PC-9 (cell line): Measurements from ENCODE around the gene SALL3. TPM values are rescaled to one million over a fixed set of nuclear protein-coding genes. Genes with fewer than 3 reads are reported as not detected.

Source experiments
- BruUV-seq: library from RNA; stranded (reverse); fragments of 400-500 nt; replicated peaks from 2 replicates; lab custom pipeline; 2021; lab: Mats Ljungman, UMichigan
- CTCF ChIA-PET: fragments of 300-600 bp; sonication (Branson Sonifier 250); formaldehyde crosslinking; loops from one replicate; lab custom pipeline; 2022; ENCODE audit warnings: antibody characterized with exemption; lab: Charles Lee
- POLR2A ChIA-PET: fragments of 300-600 bp; sonication (Branson Sonifier 250); formaldehyde crosslinking; loops from one replicate; lab custom pipeline; 2022; ENCODE audit warnings: antibody characterized with exemption; ENCODE audit not compliant: unreplicated experiment; lab: Charles Lee
- DNase-seq, 2 experiments: peaks; one replicate each; pipeline versions ENCODE4 v3.0.0 to v3.0.0-alpha.2; 2015 to 2022; ENCODE audit warnings: mixed read lengths in 1 of 2
- H2AFZ ChIP-seq: fragments of 200-600 bp; sonication (generic); 2 replicates; pipeline ENCODE4 v1.8.1; 2017; ENCODE audit warnings: antibody characterized with exemption
- H3F3A ChIP-seq: fragments of 200-600 bp; sonication (generic); 2 replicates; pipeline ENCODE4 v1.8.1; 2017; ENCODE audit warnings: antibody characterized with exemption, mild to moderate bottlenecking, low read depth; ENCODE audit not compliant: insufficient read depth
- H3K27ac ChIP-seq: fragments of 200-600 bp; sonication (generic); 2 replicates; pipeline ENCODE4 v1.6.1; 2016; ENCODE audit warnings: mixed run types
- H3K27me3 ChIP-seq: fragments of 200-600 bp; sonication (generic); 2 replicates; pipeline ENCODE4 v1.6.1; 2016; ENCODE audit warnings: low read depth, mixed run types; ENCODE audit not compliant: insufficient read depth
- H3K36me3 ChIP-seq: fragments of 200-600 bp; sonication (generic); 2 replicates; pipeline ENCODE4 v1.6.1; 2016; ENCODE audit warnings: low read depth, mixed run types
- H3K4me1 ChIP-seq: fragments of 200-600 bp; sonication (generic); replicated peaks from 2 replicates; pipeline ENCODE4 v1.6.1; 2016; ENCODE audit warnings: mixed run types; ENCODE audit not compliant: insufficient read depth
- H3K4me2 ChIP-seq: fragments of 200-600 bp; sonication (generic); 2 replicates; pipeline ENCODE4 v1.6.1; 2017; ENCODE audit warnings: mixed run types
- H3K4me3 ChIP-seq: fragments of 200-600 bp; sonication (generic); 2 replicates; pipeline ENCODE4 v1.6.1; 2016; ENCODE audit warnings: mixed run types
- H3K79me2 ChIP-seq: fragments of 200-600 bp; sonication (generic); 2 replicates; pipeline ENCODE4 v1.6.1; 2017; ENCODE audit warnings: low read depth, mixed run types
- H3K9me2 ChIP-seq: fragments of 200-600 bp; sonication (generic); 2 replicates; pipeline ENCODE4 v1.8.1; 2017; ENCODE audit warnings: mild to moderate bottlenecking; ENCODE audit not compliant: insufficient read depth
- H3K9me3 ChIP-seq: fragments of 200-600 bp; sonication (generic); 2 replicates; pipeline ENCODE4 v1.8.1; 2016; ENCODE audit warnings: low read depth; ENCODE audit not compliant: insufficient read depth
- H4K20me1 ChIP-seq: fragments of 200-600 bp; sonication (generic); 2 replicates; pipeline ENCODE4 v1.8.1; 2017; ENCODE audit not compliant: insufficient read depth
- EZH2 ChIP-seq: fragments of 200-600 bp; sonication (generic); IDR thresholded peaks from 2 replicates; pipeline ENCODE4 v1.8.0; 2017; ENCODE audit warnings: antibody characterized with exemption, low read depth
- intact Hi-C: fragments of 100-400 bp; cut with micrococcal nuclease; formaldehyde crosslinking; loops from one replicate; pipeline ENCODE4 v1.10.0; 2022; ENCODE audit not compliant: unreplicated experiment
- total RNA-seq: library from RNA; stranded (reverse); gene quantifications from 2 replicates; pipeline ENCODE4 v1.2.3, GENCODE V29; 2021
- TF ChIP-seq, protein P1 (sequence below): fragments of 200-600 bp; sonication (generic); conservative IDR thresholded peaks from 2 replicates; pipeline ENCODE4 v1.6.1; 2017; ENCODE audit warnings: mixed run types, antibody characterized with exemption, mild to moderate bottlenecking, moderate library complexity

Gene SALL3
- total RNA-seq, 1 experiment from 2014 or later, result not detected

DNA sequence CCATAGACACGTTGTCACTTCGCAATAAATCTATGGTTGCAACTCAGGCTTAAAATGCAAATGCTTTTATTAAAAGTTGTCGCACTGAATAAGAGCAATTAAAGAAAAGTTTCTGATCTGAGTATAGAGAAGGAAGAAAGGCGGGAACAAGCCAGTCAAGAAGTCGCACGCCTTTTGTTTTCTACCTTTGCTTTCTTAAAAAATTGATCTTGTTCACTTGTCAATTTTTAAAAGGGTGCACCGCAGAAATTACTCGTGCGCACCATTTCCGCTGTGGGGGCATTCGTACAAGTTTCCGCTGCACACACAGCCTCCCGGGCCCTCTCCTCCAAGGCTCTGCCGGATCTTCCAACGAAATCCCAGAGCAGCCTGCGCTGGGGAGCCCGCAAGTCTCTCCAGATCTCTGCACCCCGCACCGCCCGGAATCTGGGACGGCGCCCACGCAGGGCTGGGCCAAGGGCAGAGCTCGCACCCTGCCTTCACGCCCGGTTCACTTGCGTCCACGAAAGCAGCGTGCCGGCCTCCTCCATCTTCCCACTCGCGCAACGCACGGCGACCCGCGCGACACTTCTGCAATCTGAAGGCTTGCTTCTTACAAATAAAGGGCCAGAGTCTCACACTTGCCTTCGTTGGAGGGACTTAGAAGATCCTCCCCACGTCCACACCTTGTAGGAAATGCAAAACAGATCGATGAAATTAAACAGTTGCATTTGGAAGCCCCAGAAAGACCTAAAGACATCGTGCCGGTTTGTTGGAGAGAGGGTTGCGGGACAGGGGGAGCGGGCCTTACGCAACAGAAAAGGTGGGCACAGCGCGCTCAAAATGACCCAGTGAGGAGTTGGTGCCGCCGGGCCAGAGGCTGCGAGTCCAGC lies 2.6 kb upstream of the SALL3 start:
- Histone ChIP-seq H3F3A (no peaks in the 10 kb centered on the region), H3K9me2 (no peaks in the 10 kb centered on the region), H3K36me3 (no peaks in the 10 kb centered on the region), H3K4me1 (no peaks in the 10 kb centered on the region), H4K20me1 (no peaks in the 10 kb centered on the region), H3K79me2 (no peaks in the 10 kb centered on the region), H3K27me3 (peaks cover 25% of the 10 kb centered on the region), H3K9me3 (no peaks in the 10 kb centered on the region), H3K4me2 (no peak overlapping the region), H3K27ac (no peak overlapping the region), H2AFZ (no peak overlapping the region), H3K4me3 (no peak overlapping the region)
- BruUV-seq, result no TSS peak
- ChIA-PET POLR2A (no interaction called here), CTCF (no interaction called here)
- TF ChIP-seq, protein P1, sequence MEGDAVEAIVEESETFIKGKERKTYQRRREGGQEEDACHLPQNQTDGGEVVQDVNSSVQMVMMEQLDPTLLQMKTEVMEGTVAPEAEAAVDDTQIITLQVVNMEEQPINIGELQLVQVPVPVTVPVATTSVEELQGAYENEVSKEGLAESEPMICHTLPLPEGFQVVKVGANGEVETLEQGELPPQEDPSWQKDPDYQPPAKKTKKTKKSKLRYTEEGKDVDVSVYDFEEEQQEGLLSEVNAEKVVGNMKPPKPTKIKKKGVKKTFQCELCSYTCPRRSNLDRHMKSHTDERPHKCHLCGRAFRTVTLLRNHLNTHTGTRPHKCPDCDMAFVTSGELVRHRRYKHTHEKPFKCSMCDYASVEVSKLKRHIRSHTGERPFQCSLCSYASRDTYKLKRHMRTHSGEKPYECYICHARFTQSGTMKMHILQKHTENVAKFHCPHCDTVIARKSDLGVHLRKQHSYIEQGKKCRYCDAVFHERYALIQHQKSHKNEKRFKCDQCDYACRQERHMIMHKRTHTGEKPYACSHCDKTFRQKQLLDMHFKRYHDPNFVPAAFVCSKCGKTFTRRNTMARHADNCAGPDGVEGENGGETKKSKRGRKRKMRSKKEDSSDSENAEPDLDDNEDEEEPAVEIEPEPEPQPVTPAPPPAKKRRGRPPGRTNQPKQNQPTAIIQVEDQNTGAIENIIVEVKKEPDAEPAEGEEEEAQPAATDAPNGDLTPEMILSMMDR, result no peak
- no peak for TF ChIP-seq EZH2
- intact Hi-C loops, result no loop called here
- no peak for DNase-seq

DNA sequence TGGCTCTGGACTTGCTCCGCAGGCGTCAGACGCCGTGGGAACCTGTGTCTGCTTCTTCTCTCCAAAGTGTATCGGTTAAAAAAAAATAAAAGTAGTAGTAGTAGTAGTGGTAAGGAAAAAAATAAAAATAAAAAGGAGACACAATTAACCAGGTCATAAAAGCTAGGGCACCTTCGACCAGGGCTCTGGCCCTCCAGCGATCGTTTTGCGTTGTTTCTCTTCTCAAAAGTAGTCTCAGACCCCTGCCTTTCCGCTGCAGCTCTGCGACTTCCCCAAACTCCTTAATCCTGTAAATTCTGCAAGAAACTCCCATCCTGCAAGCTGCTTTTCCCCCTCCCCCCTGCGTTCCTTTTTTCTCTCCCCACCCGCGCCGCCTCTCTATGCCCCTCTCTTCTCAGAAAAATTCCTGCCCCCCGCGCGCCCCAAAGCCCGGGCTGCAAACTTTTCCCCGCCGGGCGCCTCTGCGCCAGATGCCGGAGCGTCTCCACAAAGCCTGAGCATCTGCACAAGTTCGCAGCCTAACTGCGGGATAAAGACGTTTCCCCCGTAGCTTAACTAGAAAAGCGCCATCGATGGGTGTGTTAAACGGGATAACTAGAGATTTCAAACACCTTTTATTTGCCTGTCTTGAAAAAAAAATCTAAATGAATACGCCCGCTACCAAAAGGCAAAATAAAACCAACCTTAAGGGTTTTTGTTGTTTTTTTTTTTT lies 1.8 kb upstream of the SALL3 start:
- no peak for DNase-seq
- peaks cover 24% of the 10 kb centered on the region for H3K27me3 ChIP-seq
- intact Hi-C loops, result no loop called here
- no peaks in the 10 kb centered on the region for H3K36me3 ChIP-seq
- no peaks in the 10 kb centered on the region for H3K9me2 ChIP-seq
- H3K4me3 ChIP-seq, result no peak overlapping the region
- CTCF ChIA-PET, result no interaction called here
- H3K4me2 ChIP-seq, result no peak overlapping the region
- H3K9me3 ChIP-seq, result no peaks in the 10 kb centered on the region
- no peaks in the 10 kb centered on the region for H3K4me1 ChIP-seq
- no TSS peak for BruUV-seq
- no peaks in the 10 kb centered on the region for H3K79me2 ChIP-seq
- H2AFZ ChIP-seq, result no peak overlapping the region
- no peaks in the 10 kb centered on the region for H3F3A ChIP-seq
- H3K27ac ChIP-seq, result no peak overlapping the region
- POLR2A ChIA-PET, result no interaction called here
- H4K20me1 ChIP-seq, result no peaks in the 10 kb centered on the region
- TF ChIP-seq, protein P1, result no peak
- TF ChIP-seq EZH2, result no peak

DNA sequence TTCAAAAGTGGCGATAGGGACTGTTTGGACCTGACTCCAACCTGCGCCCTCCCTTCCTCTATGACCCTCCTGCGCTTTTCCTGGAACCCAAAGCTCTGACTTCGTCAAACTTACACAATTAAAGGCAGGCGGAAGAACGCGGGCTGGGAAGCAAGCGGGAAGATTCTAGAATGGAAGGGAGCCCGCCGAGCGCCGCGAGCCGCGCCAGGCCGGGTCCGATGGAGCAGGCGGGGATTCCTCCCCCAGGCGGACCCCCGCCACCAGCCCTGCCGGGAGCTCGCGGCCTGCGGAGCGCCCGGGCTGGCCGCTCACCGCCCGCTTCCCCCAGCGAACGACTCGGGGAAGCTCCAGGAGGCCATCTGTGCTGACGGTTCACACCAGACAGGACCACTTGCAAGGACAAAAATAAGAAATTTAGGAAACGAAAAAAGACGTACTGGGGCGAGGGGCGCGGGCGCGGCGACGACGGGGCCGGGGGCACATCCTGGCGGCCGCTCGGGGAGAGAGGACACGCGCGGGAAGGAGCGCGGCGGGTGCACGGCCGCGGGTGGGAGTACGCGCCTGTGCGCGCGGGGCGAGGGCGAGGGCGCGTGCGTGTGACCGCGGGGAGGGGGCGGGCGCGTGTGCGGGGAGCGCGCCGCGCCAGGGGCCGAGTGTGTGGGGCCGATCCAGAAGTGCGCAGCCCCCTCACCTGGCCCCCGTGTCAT lies 1.1 kb upstream of the SALL3 start:
- Histone ChIP-seq H3K4me2 (no peak overlapping the region), H3K27ac (no peak overlapping the region), H3K27me3 (peaks cover 21% of the 10 kb centered on the region), H3K4me3 (no peak overlapping the region), H3K9me3 (no peaks in the 10 kb centered on the region), H3K79me2 (no peaks in the 10 kb centered on the region), H3F3A (no peaks in the 10 kb centered on the region), H3K36me3 (no peaks in the 10 kb centered on the region), H2AFZ (no peak overlapping the region), H3K4me1 (no peaks in the 10 kb centered on the region), H4K20me1 (no peaks in the 10 kb centered on the region), H3K9me2 (no peaks in the 10 kb centered on the region)
- no peak for TF ChIP-seq EZH2
- TF ChIP-seq, protein P1, result no peak
- DNase-seq, result no peak
- intact Hi-C loops, result no loop called here
- ChIA-PET CTCF (no interaction called here), POLR2A (no interaction called here)
- BruUV-seq, result no TSS peak
